Hematopoietic multipotent progenitor cell treated with erythropoietin and hydrocortisone succinate and interleukin-3 and kit ligand, for 8 days (in vitro differentiated cells): ENCODE measurements around the gene HPCAL1.
"Not testable (repeated sequence)": the region's sequence is repeated elsewhere in the genome, so short reads cannot be mapped to it uniquely, and the experiment has no call there.

Experiments
- DNase-seq: peaks from one replicate; pipeline ENCODE4 v3.0.0-alpha.2; 2015

HPCAL1 gene

GRCh38 chr2:10447895-10448575 lies 145.3 kb downstream of the HPCAL1 start, which contains the start of gene ODC1:
ODC1 (minus strand) TSS chr2:10448327; CDS start chr2:10445032, 3,295 bp downstream.
- DNase-seq: peak; percentile 94

DNA sequence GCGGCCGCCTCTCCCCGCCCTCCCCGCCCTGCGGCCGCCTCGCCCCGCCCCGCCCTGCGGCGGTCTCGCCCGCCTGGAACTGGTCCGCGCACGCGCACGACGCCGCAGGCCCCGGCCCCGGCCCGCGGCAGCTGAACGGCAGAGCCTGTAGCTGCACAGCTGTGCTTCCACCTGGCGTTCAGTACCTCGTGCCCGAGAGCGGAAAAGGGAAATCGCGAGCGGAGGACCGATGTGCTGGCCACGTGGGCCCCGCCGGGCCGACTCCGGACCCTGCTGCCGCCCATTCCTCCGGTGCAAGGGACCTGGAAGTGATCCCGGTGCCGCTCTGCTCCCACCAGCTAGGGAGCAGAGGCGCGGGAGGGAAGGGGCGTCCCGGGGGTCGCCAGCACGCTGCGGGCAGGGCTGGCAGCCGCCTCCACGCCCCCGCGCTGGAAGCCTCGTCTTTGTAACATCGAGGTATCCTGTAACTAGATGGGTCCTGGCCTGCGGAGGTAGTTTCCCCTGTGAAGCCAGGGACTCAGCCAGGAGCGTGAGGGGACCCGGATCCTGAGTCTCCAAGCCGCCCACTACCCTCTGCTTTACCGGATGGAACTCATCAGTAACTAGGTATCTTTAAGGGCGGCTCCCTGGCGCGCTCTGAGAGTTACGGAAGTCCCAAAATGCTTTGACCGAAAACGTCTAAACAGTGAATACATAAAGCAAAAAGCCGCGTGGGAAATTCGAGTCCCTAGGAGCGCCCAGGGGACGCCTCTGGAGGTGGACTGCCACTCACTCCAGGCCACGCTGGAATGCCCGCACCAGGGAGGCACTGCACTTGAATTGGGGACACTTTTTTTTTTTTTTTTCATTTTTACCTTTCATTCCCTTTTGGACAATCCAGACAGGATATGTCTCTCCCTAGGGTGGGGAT lies 146.1 kb downstream of the HPCAL1 start:
- DNase-seq: peak; percentile 89

GRCh38 chr2:10449486-10449831 lies 146.8 kb downstream of the HPCAL1 start:
- DNase-seq: peak; percentile 49

- no peak for DNase-seq
These were observed 147.4 kb downstream of the HPCAL1 start for GRCh38 chr2:10449838-10450691.

DNA sequence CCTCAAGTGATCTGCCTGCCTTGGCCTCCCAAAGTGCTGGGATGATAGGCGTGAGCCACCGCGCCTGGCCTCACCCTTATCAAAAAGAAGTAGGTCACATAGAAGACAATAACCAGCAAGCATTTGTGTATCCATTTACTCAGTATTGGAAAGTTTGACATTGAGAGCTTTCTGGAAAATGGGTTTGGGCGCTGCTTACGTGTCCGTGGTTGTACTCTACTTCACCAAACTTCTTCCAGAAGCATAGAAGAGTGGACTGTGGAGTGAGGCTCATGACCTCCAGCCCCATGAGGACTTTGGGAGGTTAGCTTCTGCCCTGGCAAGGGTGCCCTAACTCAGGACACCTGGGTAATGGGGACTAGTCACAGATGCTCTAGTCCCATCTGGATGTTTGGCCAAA lies 149.1 kb downstream of the HPCAL1 start:
- no peak for DNase-seq

- no peak for DNase-seq
These were observed 149.6 kb downstream of the HPCAL1 start for GRCh38 chr2:10452312-10452711.

DNA sequence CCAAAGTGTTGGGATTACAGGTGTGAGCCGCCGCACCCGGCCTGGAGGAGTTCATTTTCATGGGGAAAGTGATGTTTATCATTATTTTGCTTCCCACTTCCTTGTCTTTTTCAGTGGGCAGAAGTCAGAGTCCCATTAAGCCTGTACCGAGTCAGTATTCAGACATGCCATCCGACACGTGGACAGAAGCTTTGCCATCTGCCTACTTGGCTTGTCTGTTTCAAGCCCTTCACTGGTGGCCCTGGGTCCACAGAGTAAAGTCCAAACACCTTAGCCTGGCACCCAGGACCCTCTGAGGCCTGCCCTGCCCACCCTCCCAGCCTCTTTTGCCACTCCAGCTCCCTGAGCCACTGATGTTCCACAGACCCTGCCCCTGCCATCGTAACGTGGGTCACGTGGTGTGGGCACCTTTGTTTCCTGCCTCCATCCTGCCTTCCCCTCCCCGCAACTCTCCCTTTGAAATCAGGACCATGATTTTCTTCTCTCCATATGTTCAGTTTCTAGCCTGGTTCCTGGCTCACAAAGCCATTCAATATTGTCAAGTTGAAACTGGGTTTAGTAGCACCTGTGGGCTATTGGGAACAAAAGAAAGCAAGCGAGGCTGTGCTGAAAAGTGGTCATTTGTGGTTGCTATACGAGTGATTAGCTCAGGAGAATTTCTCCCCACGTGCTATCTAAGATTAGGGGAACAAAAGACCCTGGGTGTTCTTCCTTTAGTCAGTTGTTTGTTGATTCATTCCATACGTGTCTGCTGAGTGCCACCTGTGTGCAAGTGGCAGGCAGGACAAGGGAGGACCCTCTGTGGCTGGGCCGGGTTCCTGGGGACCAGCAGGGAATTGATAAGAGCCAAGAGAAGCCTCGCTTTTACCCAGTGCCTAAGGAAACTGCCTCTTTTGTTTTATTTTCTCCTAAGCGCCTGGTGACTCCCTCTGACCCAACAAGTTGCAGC lies 150.5 kb downstream of the HPCAL1 start:
- peak; percentile 32 for DNase-seq

GRCh38 chr2:10453905-10454298 lies 151.2 kb downstream of the HPCAL1 start:
- no peak for DNase-seq

- no peak for DNase-seq
These were observed 151.8 kb downstream of the HPCAL1 start for GRCh38 chr2:10454505-10454904.

- DNase-seq: not testable (repeated sequence)
These were observed 154.5 kb downstream of the HPCAL1 start for GRCh38 chr2:10457195-10457594.

- DNase-seq: no peak
These were observed 155.3 kb downstream of the HPCAL1 start for GRCh38 chr2:10457846-10458598.

GRCh38 chr2:10460366-10460796 lies 157.7 kb downstream of the HPCAL1 start:
- DNase-seq: no peak

GRCh38 chr2:10462178-10463083 lies 159.7 kb downstream of the HPCAL1 start:
- DNase-seq: no peak

- DNase-seq: no peak
These were observed 163.2 kb downstream of the HPCAL1 start for GRCh38 chr2:10465910-10466309.

DNA sequence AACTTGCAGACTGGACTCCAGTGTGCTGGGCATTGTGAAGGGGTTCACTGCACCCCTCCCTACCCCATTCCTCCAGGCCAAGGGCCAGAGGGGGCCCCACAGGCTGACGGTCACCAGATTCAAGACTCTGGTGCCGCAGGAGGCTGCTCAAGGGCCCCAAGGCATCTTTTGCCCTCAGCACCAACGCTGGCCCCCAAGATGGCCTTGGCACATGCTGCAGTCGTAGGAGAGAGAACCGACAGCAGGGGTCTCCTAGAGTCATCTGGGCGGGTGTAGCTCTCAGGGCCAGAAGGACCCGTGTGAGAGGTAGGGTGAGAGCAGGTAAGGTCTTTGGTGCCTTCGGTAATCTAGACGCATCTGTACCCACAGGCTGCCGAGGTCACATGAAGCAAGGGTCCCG lies 164.1 kb downstream of the HPCAL1 start:
- no peak for DNase-seq

GRCh38 chr2:10467401-10467800 lies 164.7 kb downstream of the HPCAL1 start:
- no peak for DNase-seq

DNA sequence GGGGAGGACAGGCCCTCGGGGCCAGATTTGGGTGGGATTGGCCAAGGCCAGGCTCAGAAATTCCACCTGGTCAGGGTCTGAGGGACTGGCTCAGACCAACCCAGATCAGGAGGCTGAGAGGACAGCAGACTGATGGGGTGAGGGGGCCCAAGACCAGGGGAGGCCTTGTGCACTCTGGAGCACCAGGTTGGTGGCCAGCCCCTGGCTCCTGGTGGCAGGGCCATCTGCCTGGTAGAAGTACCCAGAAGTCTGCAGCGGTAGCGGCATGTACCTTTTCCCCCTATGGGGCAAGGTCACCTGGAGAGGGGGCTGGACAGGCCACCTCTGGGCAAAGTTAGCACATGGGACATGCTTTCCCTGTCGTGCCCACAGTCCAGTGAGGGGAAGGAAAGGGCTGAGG lies 166.6 kb downstream of the HPCAL1 start:
- DNase-seq: no peak

GRCh38 chr2:10469955-10470608 lies 167.4 kb downstream of the HPCAL1 start:
- no peak for DNase-seq

GRCh38 chr2:10471046-10471571 lies 168.4 kb downstream of the HPCAL1 start:
- no peak for DNase-seq
